GM23248 (cell line): ENCODE measurements around the gene DYNC1H1. TPM values are rescaled to one million over a fixed set of nuclear protein-coding genes. Genes with fewer than 3 reads are reported as not detected.

Experiments
- DNase-seq: peaks from one replicate; pipeline ENCODE4 v3.0.0-alpha.2; 2015
- H2AFZ ChIP-seq: fragments of 200-600 bp; sonication (generic); 2 replicates; pipeline ENCODE4 v1.6.1; 2016; ENCODE audit warnings: antibody characterized with exemption
- H3F3A ChIP-seq: fragments of 200-600 bp; sonication (generic); 2 replicates; pipeline ENCODE4 v1.6.1; 2016; ENCODE audit warnings: mild to moderate bottlenecking, antibody characterized with exemption, mixed run types; ENCODE audit not compliant: insufficient read depth
- H3K27ac ChIP-seq: fragments of 200-600 bp; sonication (generic); 2 replicates; pipeline ENCODE4 v1.5.1; 2016; ENCODE audit warnings: mild to moderate bottlenecking
- H3K27me3 ChIP-seq: fragments of 200-600 bp; sonication (generic); replicated peaks from 2 replicates; pipeline ENCODE4 v1.6.1; 2016; ENCODE audit warnings: mild to moderate bottlenecking; ENCODE audit not compliant: insufficient read depth
- H3K36me3 ChIP-seq: fragments of 200-600 bp; sonication (generic); 2 replicates; pipeline ENCODE4 v1.6.1; 2016; ENCODE audit warnings: low read depth, mild to moderate bottlenecking
- H3K4me1 ChIP-seq: fragments of 200-600 bp; sonication (generic); 2 replicates; pipeline ENCODE4 v1.6.1; 2016; ENCODE audit warnings: mild to moderate bottlenecking; ENCODE audit not compliant: insufficient read depth
- H3K4me2 ChIP-seq: fragments of 200-600 bp; sonication (generic); one replicate; pipeline ENCODE4 v1.6.1; 2016; ENCODE audit warnings: mild to moderate bottlenecking; ENCODE audit not compliant: unreplicated experiment
- H3K4me3 ChIP-seq: fragments of 200-600 bp; sonication (generic); 2 replicates; pipeline ENCODE4 v1.5.1; 2016; ENCODE audit warnings: mild to moderate bottlenecking
- H3K79me2 ChIP-seq: fragments of 200-600 bp; sonication (generic); 2 replicates; pipeline ENCODE4 v1.6.1; 2016; ENCODE audit warnings: mild to moderate bottlenecking; ENCODE audit not compliant: insufficient read depth
- H3K9ac ChIP-seq: fragments of 200-600 bp; sonication (generic); 2 replicates; pipeline ENCODE4 v1.6.1; 2016; ENCODE audit warnings: mild to moderate bottlenecking
- H3K9me2 ChIP-seq: fragments of 200-600 bp; sonication (generic); 2 replicates; pipeline ENCODE4 v1.6.1; 2016; ENCODE audit warnings: mixed run types, mild to moderate bottlenecking, moderate library complexity; ENCODE audit not compliant: insufficient read depth
- H3K9me3 ChIP-seq: fragments of 200-600 bp; sonication (generic); one replicate; pipeline ENCODE4 v1.6.1; 2017; ENCODE audit warnings: low read depth
- H4K20me1 ChIP-seq: fragments of 200-600 bp; sonication (generic); 2 replicates; pipeline ENCODE4 v1.6.0; 2016; ENCODE audit not compliant: insufficient read depth
- EZH2 ChIP-seq: fragments of 200-600 bp; sonication (generic); IDR thresholded peaks from 2 replicates; pipeline ENCODE4 v1.6.1; 2018; ENCODE audit warnings: antibody characterized with exemption, mild to moderate bottlenecking; ENCODE audit not compliant: insufficient read depth, poor library complexity, severe bottlenecking
- EZH2phosphoT487 ChIP-seq: fragments of 200-600 bp; sonication (generic); IDR thresholded peaks from 2 replicates; pipeline ENCODE4 v1.6.1; 2018; ENCODE audit warnings: antibody characterized with exemption, moderate library complexity, mild to moderate bottlenecking, low read depth; ENCODE audit not compliant: insufficient read depth
- WGBS, 2 experiments: methylation state at CpG; one replicate each; pipeline ENCODE4 v1.1.6; 2015 to 2017; ENCODE audit warnings: low lambda C conversion rate in 2 of 2, low coverage in 1 of 2; ENCODE audit errors: missing lambda C conversion rate in 2 of 2; 5-methylcytosine and 5-hydroxymethylcytosine counted together
- in situ Hi-C: fragments of 300-500 bp; cut with MboI; formaldehyde crosslinking; loops from 2 replicates; pipeline ENCODE4 v1.15.0; 2020
- polyA plus RNA-seq: library from polyadenylated mRNA; unstranded; fragments of >200 nt; fragmentation: Nextera tagmentation; extraction: Ambion mirVana; gene quantifications from 2 replicates; pipeline ENCODE4 v1.2.1, GENCODE V29; 2016
- total RNA-seq: library from RNA; depleted of rRNA; stranded (reverse); fragments of >200 nt; shearing (Covaris generic); gene quantifications from 2 replicates; pipeline ENCODE4 v1.2.3, GENCODE V29; 2014

The DYNC1H1 gene
- total and polyA plus RNA-seq, 2 experiments from 2014 or later: 181 to 391 TPM

GRCh38 chr14:101956179-101956885, 8.0 kb upstream of the DYNC1H1 start:
- H4K20me1 ChIP-seq: no peaks in the 10 kb centered on the region
- H3K9me2 ChIP-seq: no peaks in the 10 kb centered on the region
- H3K4me3 ChIP-seq: no peak overlapping the region
- H3K27ac ChIP-seq: no peak overlapping the region
- 0 out of 2 replicates have a peak, but pooled peaks cover 2% of the 10 kb centered on the region for H3K4me1 ChIP-seq
- no peak for DNase-seq
- WGBS, 2 experiments: 85 to 89% methylated on average over 25 of the region's 25 CpGs
- TF ChIP-seq EZH2 (no peak), EZH2phosphoT487 (no peak)
- no peaks in the 10 kb centered on the region for H3K9me3 ChIP-seq
- in situ Hi-C loops: loop anchor here (25.0 kb wide), 1 partner anchor 356 kb away; the partner anchor contains the start of genes MOK and ZNF839
- no peaks in the 10 kb centered on the region for H3K27me3 ChIP-seq
- H3K4me2 ChIP-seq: no peak overlapping the region
- H3K9ac ChIP-seq: no peak overlapping the region
- H3K79me2 ChIP-seq: no peaks in the 10 kb centered on the region
- no peaks in the 10 kb centered on the region for H3K36me3 ChIP-seq
- no peaks in the 10 kb centered on the region for H3F3A ChIP-seq
- H2AFZ ChIP-seq: no peak overlapping the region

GRCh38 chr14:101957406-101958234, 6.8 kb upstream of the DYNC1H1 start:
- H3K4me2 ChIP-seq: no peak overlapping the region
- H4K20me1 ChIP-seq: no peaks in the 10 kb centered on the region

GRCh38 chr14:101958418-101959180, 5.8 kb upstream of the DYNC1H1 start:
- H3K36me3 ChIP-seq: no peaks in the 10 kb centered on the region
- no peaks in the 10 kb centered on the region for H3K27me3 ChIP-seq
- 34 to 37% methylated on average over 11 of the region's 11 CpGs for WGBS, 2 experiments
- no peak for TF ChIP-seq EZH2
- TF ChIP-seq EZH2phosphoT487: no peak
- peak; percentile 38 for DNase-seq
- H3K9ac ChIP-seq: no peak overlapping the region
- no peak overlapping the region for H3K4me2 ChIP-seq
- H3K4me3 ChIP-seq: no peak overlapping the region
- H3K79me2 ChIP-seq: no peaks in the 10 kb centered on the region
- H4K20me1 ChIP-seq: no peaks in the 10 kb centered on the region
- H2AFZ ChIP-seq: no peak overlapping the region
- no peak overlapping the region for H3K27ac ChIP-seq
- peaks cover 11% of the 10 kb centered on the region for H3F3A ChIP-seq
- H3K4me1 ChIP-seq: peaks cover 13% of the 10 kb centered on the region
- in situ Hi-C loops: loop anchor here (25.0 kb wide), 1 partner anchor 354 kb away; the partner anchor contains the start of genes MOK and ZNF839
- H3K9me3 ChIP-seq: no peaks in the 10 kb centered on the region
- no peaks in the 10 kb centered on the region for H3K9me2 ChIP-seq

More at GRCh38 chr14:101957406-101958234, 6.8 kb upstream of the DYNC1H1 start:
- Histone ChIP-seq H3K9ac (no peak overlapping the region), H3K4me3 (no peak overlapping the region), H3F3A (peaks cover 5% of the 10 kb centered on the region), H3K79me2 (no peaks in the 10 kb centered on the region), H3K4me1 (peaks cover 9% of the 10 kb centered on the region), H3K36me3 (no peaks in the 10 kb centered on the region), H3K27me3 (no peaks in the 10 kb centered on the region), H3K9me3 (no peaks in the 10 kb centered on the region), H2AFZ (no peak overlapping the region), H3K9me2 (no peaks in the 10 kb centered on the region), H3K27ac (no peak overlapping the region)
- in situ Hi-C loops: loop anchor here (25.0 kb wide), 1 partner anchor 355 kb away; the partner anchor contains the start of genes MOK and ZNF839
- 62% methylated on average over 12 to 13 of the region's 13 CpGs for WGBS, 2 experiments
- DNase-seq: no peak
- TF ChIP-seq EZH2phosphoT487: no peak
- TF ChIP-seq EZH2: no peak

GRCh38 chr14:101959277-101959676, 5.1 kb upstream of the DYNC1H1 start:
- no peaks in the 10 kb centered on the region for H3K9me2 ChIP-seq
- no peak overlapping the region for H3K4me3 ChIP-seq
- no peak overlapping the region for H3K4me2 ChIP-seq
- no peaks in the 10 kb centered on the region for H3K9me3 ChIP-seq
- no peaks in the 10 kb centered on the region for H3K36me3 ChIP-seq
- no peak overlapping the region for H3K27ac ChIP-seq
- peaks cover 11% of the 10 kb centered on the region for H3F3A ChIP-seq
- 65 to 70% methylated on average over 2 of the region's 2 CpGs for WGBS, 2 experiments
- H3K27me3 ChIP-seq: no peaks in the 10 kb centered on the region
- H4K20me1 ChIP-seq: no peaks in the 10 kb centered on the region
- TF ChIP-seq EZH2 (no peak), EZH2phosphoT487 (no peak)
- in situ Hi-C loops: loop anchor here (25.0 kb wide), 1 partner anchor 353 kb away; the partner anchor contains the start of genes MOK and ZNF839
- H3K4me1 ChIP-seq: peaks cover 18% of the 10 kb centered on the region
- H3K9ac ChIP-seq: no peak overlapping the region
- no peak overlapping the region for H2AFZ ChIP-seq
- no peak for DNase-seq
- no peaks in the 10 kb centered on the region for H3K79me2 ChIP-seq
